Measurements from ENCODE around the gene CNN2. TPM values are rescaled to one million over a fixed set of nuclear protein-coding genes. Genes with fewer than 3 reads are reported as not detected.

CNN2 gene
- total and polyA plus RNA-seq, 2 of the 13 experiments (the other 11 are each of a cell fraction or from before 2014, with no cell fraction given), result 63.6 to 70.0 TPM

- TF ChIP-seq RNF219 (CRISPR knock-in tag; IDR thresholded peaks at IDR 0.05), result no peak
- no peak for TF ChIP-seq ZNF549 (CRISPR knock-in tag; IDR thresholded peaks at IDR 0.05)
- TF ChIP-seq ZNF232 (CRISPR knock-in tag; IDR thresholded peaks at IDR 0.05; ENCODE audit: borderline replicate concordance), result no peak
- TF ChIP-seq SIX4 (CRISPR knock-in tag; IDR thresholded peaks at IDR 0.05), result no peak
- TF ChIP-seq EP300 (IDR thresholded peaks at IDR 0.05; ENCODE audit: low read depth in 2 of 2, low read length in 2 of 2), result no peak
- 0 out of 2 replicates have a peak, but pooled peaks have one; percentile 31 for TF ChIP-seq EP300 (CRISPR knock-in tag; IDR thresholded peaks at IDR 0.05; ENCODE audit: borderline replicate concordance)
- 0 out of 2 replicates have a peak, but pooled peaks have one; percentile 37 for TF ChIP-seq ZNF329 (CRISPR knock-in tag; IDR thresholded peaks at IDR 0.05; ENCODE audit: low read depth)
- TF ChIP-seq CERS6 (CRISPR knock-in tag; IDR thresholded peaks at IDR 0.05), result no peak
- TF ChIP-seq NFE2 (CRISPR knock-in tag; IDR thresholded peaks at IDR 0.05), result no peak
- TF ChIP-seq POGZ (CRISPR knock-in tag; IDR thresholded peaks at IDR 0.05), result no peak
- 0 out of 2 replicates have a peak, but pooled peaks have one; percentile 27 for TF ChIP-seq PPARG (CRISPR knock-in tag; conservative IDR thresholded peaks at IDR 0.05)
- TF ChIP-seq KLF13 (CRISPR knock-in tag; IDR thresholded peaks at IDR 0.05), result 0 out of 2 replicates have a peak, but pooled peaks have one; percentile 51
- TF ChIP-seq MIER2 (CRISPR knock-in tag; IDR thresholded peaks at IDR 0.05), result no peak
- peak; percentile 26; the same call in 1 of the 2 replicates for TF ChIP-seq ZBTB38 (CRISPR knock-in tag; IDR thresholded peaks at IDR 0.05)
- no peak for TF ChIP-seq ZNF10 (CRISPR knock-in tag; IDR thresholded peaks at IDR 0.05; ENCODE audit: borderline replicate concordance, low read depth)
- no peak for TF ChIP-seq ZNF496 (CRISPR knock-in tag; IDR thresholded peaks at IDR 0.05; ENCODE audit: insufficient replicate concordance)
- TF ChIP-seq, protein P1, sequence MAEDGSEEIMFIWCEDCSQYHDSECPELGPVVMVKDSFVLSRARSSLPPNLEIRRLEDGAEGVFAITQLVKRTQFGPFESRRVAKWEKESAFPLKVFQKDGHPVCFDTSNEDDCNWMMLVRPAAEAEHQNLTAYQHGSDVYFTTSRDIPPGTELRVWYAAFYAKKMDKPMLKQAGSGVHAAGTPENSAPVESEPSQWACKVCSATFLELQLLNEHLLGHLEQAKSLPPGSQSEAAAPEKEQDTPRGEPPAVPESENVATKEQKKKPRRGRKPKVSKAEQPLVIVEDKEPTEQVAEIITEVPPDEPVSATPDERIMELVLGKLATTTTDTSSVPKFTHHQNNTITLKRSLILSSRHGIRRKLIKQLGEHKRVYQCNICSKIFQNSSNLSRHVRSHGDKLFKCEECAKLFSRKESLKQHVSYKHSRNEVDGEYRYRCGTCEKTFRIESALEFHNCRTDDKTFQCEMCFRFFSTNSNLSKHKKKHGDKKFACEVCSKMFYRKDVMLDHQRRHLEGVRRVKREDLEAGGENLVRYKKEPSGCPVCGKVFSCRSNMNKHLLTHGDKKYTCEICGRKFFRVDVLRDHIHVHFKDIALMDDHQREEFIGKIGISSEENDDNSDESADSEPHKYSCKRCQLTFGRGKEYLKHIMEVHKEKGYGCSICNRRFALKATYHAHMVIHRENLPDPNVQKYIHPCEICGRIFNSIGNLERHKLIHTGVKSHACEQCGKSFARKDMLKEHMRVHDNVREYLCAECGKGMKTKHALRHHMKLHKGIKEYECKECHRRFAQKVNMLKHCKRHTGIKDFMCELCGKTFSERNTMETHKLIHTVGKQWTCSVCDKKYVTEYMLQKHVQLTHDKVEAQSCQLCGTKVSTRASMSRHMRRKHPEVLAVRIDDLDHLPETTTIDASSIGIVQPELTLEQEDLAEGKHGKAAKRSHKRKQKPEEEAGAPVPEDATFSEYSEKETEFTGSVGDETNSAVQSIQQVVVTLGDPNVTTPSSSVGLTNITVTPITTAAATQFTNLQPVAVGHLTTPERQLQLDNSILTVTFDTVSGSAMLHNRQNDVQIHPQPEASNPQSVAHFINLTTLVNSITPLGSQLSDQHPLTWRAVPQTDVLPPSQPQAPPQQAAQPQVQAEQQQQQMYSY (CRISPR knock-in tag; IDR thresholded peaks at IDR 0.05), result no peak
Measured at GRCh38 chr19:1039646-1040475, 13.5 kb downstream of the CNN2 start, which contains the start of gene ABCA7 (continued).

Data from HepG2 (cell line).